Activated CD8-positive, alpha-beta memory T cell treated with anti-CD3 and anti-CD28 coated beads for 24 hours (primary cell): ENCODE measurements around the gene ADAT3.

Experiments used
- DNase-seq: peaks from one replicate; pipeline ENCODE4 v3.0.0-alpha.2; 2020

Gene ADAT3

GRCh38 chr19:1905110-1905862 is at the start of gene ADAT3, which contains the start of gene SCAMP4:
TSS of gene ADAT3 (plus strand) at chr19:1905399. CDS start at chr19:1912048, 6,649 bp downstream.
TSS of gene SCAMP4 (plus strand) at chr19:1905399. CDS start at chr19:1915020, 9,621 bp downstream.
- peak; percentile 98 for DNase-seq

- peak; percentile 73 for DNase-seq
These were observed 49.4 kb upstream of the ADAT3 start for GRCh38 chr19:1855828-1856255.

- DNase-seq = no peak
These were observed 48.9 kb upstream of the ADAT3 start for GRCh38 chr19:1856345-1856697.

- DNase-seq = peak; percentile 80
These were observed 48.2 kb upstream of the ADAT3 start for GRCh38 chr19:1856698-1857603.

GRCh38 chr19:1857648-1858326 is 47.4 kb upstream of the ADAT3 start:
- no peak for DNase-seq

- DNase-seq = no peak
These were observed 46.7 kb upstream of the ADAT3 start for GRCh38 chr19:1858412-1859081.

GRCh38 chr19:1859331-1859781 is 45.8 kb upstream of the ADAT3 start:
- DNase-seq = no peak

GRCh38 chr19:1860042-1860775 is 45.0 kb upstream of the ADAT3 start:
- DNase-seq = no peak

GRCh38 chr19:1860821-1861598 is 44.2 kb upstream of the ADAT3 start:
- no peak for DNase-seq

GRCh38 chr19:1861599-1862031 is 43.6 kb upstream of the ADAT3 start:
- DNase-seq = no peak

- DNase-seq = no peak
These were observed 43.2 kb upstream of the ADAT3 start for GRCh38 chr19:1862068-1862423.

GRCh38 chr19:1862424-1863327 is 42.5 kb upstream of the ADAT3 start:
- peak; percentile 82 for DNase-seq

GRCh38 chr19:1863328-1863637 is 41.9 kb upstream of the ADAT3 start, which contains the start of gene KLF16:
TSS of gene KLF16 (minus strand) at chr19:1863579. CDS start at chr19:1863497, 82 bp downstream.
- DNase-seq = no peak

- DNase-seq = peak; percentile 97
These were observed 41.3 kb upstream of the ADAT3 start for GRCh38 chr19:1863638-1864479.

- peak; percentile 88 for DNase-seq
These were observed 40.6 kb upstream of the ADAT3 start for GRCh38 chr19:1864480-1865171.

- no peak for DNase-seq
These were observed 39.8 kb upstream of the ADAT3 start for GRCh38 chr19:1865172-1866010.

- DNase-seq = no peak
These were observed 38.4 kb upstream of the ADAT3 start for GRCh38 chr19:1866693-1867348.
